GM12874 (cell line): ENCODE results near the gene IL1RAPL1.

Experiments
- CTCF ChIP-seq: IDR thresholded peaks from 2 replicates; pipeline ENCODE4 v1.5.1; 2011; ENCODE audit warnings: low read depth, mild to moderate bottlenecking, control low read depth, low read length, moderate library complexity; ENCODE audit not compliant: insufficient read depth

Gene IL1RAPL1

GRCh38 chrX:28787206-28787605 is 200.0 kb downstream of the IL1RAPL1 start:
- TF ChIP-seq CTCF: no peak

- TF ChIP-seq CTCF: no peak
Measured at GRCh38 chrX:28802625-28803024, 215.4 kb downstream of the IL1RAPL1 start.

GRCh38 chrX:28835991-28836390 is 248.7 kb downstream of the IL1RAPL1 start:
- no peak for TF ChIP-seq CTCF

- no peak for TF ChIP-seq CTCF
Measured at GRCh38 chrX:28843817-28844216, 256.6 kb downstream of the IL1RAPL1 start.

- no peak for TF ChIP-seq CTCF
Measured at GRCh38 chrX:28847423-28847822, 260.2 kb downstream of the IL1RAPL1 start.

GRCh38 chrX:28848707-28849106 is 261.5 kb downstream of the IL1RAPL1 start:
- no peak for TF ChIP-seq CTCF

GRCh38 chrX:28850955-28851354 is 263.7 kb downstream of the IL1RAPL1 start:
- no peak for TF ChIP-seq CTCF

- no peak for TF ChIP-seq CTCF
Measured at GRCh38 chrX:28851871-28852270, 264.6 kb downstream of the IL1RAPL1 start.
